NCI-H524 (cell line): Measurements from ENCODE around the gene PCNX1.
"Not testable (repeated sequence)": the region's sequence is repeated elsewhere in the genome, so short reads cannot be mapped to it uniquely, and the experiment has no call there.

Source experiments
- DNase-seq, 2 experiments: peaks; one replicate each; lab custom pipeline; 2025; lab: John Stamatoyannopoulos, UW

PCNX1 gene

DNA sequence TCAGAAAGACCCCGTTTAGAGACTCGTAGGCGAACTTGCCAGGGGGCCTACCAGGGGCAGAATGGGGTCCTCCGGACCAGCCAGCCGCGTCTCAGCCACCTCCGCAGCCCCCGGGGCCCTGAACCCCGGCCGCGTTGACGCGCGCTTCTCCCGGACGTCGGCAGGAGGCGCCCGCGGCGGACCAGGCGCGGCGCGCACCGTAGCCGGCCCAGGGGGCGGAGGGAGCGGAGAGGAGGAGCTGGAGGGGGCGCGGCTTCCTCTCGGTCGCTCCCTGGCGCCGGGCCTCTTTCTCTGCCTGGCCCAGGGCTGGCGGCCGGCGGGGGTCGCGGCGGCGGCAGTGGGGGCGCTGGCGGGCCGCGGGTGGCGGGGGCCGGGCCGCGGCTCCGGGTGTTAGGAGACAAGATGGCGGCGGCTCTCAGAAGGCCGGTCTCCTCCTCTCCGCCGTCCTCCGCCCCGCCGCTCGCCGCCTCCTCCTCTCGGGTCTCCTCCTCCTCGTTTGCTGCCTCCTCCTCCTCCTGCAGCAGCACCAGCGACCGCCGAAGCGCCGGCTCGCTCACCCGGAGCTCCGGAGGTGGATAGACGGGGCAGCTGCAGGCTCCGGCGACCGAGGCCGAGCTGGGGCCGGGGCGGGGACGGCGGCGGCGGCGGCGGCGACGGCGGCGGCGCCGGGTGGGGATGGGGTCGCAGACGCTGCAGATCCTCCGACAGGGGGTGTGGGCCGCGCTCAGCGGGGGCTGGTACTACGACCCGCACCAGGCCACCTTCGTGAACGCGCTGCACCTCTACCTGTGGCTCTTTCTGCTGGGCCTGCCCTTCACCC is at the start of gene PCNX1:
Gene PCNX1 (plus strand): TSS at position 284 of the 820 bp plus-strand sequence. CDS start 392 bp downstream, at position 676.
- DNase-seq: peak; percentile 76 to 91

DNA sequence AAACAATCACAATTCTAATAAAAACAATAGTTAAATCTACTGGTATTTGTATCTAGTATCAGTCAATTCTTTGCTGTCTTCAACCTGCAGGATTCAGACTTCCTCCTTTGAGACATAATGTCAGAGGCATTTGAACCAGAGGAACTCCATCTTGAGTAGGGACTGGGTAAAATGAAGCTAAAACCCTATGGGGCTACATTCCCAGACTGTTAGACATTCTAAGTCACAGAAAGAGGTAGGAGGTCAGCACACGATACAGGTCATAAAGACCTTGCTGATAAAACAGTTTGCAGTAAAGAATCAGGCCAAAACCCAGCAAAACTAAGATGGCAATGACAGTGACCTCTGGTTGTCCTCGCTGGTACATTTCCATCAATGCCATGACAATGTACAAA is 49.8 kb upstream of the PCNX1 start:
- no peak for DNase-seq

DNA sequence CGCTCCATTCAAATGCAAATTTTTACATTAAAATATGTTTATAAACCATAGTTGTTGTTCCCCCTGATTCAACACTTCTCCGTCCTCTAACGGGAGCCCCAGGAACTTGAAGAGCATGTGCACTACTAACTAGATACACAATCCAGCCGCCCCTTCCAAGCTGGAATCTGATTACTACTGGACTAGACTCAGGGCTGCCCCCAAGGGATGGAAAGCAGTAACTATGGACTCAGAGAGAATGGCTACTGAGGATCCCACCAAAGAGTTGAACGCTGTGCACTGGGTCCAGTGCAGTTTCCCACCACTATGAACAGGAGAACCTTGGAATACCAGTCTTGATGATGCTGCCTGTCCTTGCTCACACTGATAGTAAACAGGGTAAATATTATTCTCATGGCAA is 48.6 kb upstream of the PCNX1 start:
- DNase-seq: peak in 1 of 2 experiments; percentile 16

DNA sequence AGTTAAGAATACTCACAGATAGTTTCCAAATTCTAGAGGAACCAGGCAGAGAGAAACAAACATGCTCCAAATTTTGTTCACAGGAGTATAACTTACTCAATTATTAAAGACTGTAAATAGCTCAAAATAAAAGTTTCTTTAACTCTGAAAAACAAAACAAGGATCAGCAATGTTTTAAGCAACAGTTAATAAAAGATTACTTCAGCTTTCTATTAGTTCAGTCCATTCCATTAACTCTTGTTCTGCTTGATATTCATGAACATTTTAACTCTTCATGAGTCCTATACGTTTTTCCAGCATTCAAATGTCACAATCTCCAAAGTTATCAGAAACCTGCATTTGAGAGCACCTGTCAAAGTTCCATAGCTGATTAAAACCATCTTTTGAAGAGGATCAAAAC is 40.3 kb upstream of the PCNX1 start:
- DNase-seq: not testable (repeated sequence)

DNA sequence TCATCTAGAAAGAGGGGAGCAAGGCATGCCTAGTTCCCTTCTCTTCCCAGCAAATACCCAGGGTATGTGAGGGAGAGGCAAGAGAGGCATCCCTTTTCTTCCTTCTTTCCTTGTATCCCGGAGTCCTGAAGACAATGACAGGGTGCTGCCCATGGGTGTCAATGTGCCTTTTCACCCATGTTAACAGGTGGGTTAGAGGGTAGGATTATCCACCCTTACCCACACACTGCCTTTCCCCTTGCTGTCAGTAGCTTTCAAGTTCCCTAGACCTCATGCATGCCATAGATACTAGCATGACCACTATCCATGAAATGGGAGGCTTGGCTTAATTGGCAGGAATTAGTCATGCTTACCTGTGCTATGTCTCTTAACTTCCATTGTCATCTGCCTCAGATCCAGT is 36.3 kb upstream of the PCNX1 start:
- DNase-seq: no peak

DNA sequence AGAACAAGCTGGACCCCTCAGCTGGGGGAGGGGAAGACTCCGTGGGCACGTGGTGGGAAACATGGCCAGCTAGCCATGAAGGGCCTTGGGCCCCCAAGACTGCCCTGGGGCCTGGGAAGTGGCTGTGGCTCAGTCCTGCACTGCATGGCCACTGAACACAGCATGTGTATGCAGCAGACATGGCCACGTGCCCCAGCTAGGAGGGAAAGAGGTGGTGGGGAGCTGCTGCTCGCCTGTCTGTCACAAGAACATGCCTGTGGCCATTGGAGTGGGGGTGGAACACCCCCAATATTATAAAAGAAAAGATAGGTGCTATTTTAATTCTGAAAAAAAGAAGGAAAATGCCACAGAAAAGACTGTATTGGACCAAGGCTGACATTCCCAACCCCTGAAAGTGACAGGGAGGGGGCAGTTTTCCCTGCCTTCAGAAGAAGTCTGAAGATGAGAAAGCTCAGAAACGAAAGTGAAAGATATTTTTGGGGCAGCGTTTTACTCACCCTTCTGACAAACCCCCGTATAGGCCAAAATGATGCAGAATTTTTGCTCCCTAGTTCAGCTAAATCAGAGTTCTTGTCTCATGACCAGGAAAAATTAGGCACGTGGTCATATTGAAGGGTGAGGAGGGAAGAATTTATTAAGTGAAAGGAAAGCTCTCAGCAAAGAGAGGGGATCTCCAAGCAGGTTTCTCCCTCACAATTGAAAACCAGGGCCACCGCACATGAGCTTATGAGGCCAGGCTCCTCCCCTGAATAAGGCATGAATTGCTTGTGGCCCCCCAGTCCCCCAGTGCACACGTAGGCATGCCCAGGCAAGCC is 35.2 kb upstream of the PCNX1 start:
- DNase-seq: no peak

DNA sequence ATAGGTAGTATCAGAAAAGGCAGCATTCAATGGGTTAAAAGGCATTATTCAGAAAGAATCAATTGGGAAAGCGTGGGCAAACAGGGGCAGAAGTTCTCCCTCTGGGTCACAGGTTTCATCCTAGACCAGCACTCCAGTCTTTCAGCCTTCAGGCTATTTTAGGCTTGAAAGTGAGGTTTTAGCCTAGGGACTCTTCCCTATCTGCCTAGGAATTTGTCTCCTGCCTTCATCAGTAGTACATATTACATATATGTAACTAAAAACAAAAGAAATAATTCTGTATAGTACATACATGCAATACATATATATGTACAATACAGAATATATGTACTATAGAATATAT is 34.6 kb upstream of the PCNX1 start:
- no peak for DNase-seq

DNA sequence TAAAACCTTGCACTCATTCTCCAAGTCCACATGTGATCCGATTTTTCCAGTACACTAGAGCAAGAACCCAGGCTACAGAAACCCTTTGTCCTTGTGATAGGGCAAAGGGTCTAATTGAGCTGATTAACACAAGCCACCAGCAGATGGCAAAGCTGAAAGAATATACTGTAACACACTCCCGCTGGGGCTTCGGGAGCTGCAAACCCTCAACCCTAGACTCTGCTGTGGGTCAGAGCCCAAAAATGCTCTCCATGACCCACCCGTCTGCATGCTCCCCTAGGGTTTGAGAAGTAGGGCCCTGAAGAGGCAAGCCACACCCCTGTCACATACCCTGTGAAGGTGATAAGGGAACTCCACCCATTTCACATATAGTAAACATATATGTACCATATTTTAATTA is 33.6 kb upstream of the PCNX1 start:
- DNase-seq: peak in 1 of 2 experiments; percentile 52

DNA sequence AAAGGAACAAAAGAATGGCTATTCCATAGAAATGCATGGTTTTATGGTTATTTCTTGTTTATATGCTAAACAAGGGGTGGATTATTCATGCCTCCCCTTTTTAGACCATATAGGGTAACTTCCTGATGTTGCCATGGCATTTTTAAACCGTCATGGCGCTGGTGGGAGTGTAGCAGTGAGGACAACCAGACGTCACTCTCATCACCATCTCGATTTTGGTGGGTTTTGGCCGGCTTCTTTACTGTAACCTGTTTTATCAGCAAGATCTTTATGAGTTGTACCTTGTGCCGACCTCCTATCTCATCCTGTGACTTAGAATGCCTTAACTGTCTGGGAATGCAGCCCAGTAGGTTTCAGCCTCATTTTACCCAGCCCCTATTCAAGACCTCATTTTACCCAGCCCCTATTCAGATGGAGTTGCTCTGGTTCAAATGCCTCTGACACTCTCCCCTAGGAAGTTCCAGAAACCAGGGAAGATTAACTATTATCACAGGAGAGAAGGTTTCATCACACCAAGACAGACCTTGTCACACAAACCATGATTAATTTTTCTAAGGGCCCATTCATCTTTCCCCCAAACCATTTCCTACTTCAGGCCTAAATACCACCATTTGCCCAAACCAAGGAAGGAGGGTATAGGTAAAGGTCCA is 31.3 kb upstream of the PCNX1 start:
- DNase-seq: not testable (repeated sequence)

DNA sequence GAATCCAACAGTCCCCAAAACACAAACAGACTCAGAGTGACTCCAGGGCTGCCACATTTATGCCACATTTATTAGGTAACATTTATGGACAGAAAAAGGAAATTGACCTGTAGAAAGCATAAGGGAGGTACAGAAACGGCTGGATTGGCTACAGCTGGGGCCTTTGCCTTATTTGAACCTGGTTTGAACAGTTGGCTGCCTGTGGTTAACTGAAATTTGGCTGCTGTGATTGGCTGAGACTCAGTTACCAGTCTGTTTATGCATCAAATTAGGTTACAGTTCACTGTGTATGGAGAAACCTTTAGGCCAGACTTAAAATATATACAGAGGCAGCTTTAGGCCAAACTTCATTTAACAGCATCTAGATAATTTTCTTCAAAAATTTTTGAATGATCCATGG is 27.8 kb upstream of the PCNX1 start:
- DNase-seq: no peak

DNA sequence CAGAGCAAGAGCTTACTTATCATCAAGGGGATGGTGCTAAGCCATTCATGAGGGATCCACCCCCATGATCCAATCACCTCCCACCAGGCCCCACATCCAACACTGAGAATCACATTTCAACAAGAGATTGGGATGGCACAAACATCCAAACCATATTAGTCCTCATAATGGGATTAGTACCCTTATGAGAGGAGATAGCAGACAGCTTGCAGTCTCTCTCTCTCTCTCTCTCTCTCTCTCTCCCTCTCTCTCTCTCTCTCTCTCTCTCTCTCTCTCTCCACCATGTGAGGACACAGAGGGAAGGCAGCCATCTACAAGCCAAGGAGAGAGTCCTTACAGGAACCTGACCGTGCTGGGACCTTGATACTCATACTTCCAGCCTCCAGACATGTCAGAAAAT is 26.4 kb upstream of the PCNX1 start:
- DNase-seq: peak; percentile 4 to 40

DNA sequence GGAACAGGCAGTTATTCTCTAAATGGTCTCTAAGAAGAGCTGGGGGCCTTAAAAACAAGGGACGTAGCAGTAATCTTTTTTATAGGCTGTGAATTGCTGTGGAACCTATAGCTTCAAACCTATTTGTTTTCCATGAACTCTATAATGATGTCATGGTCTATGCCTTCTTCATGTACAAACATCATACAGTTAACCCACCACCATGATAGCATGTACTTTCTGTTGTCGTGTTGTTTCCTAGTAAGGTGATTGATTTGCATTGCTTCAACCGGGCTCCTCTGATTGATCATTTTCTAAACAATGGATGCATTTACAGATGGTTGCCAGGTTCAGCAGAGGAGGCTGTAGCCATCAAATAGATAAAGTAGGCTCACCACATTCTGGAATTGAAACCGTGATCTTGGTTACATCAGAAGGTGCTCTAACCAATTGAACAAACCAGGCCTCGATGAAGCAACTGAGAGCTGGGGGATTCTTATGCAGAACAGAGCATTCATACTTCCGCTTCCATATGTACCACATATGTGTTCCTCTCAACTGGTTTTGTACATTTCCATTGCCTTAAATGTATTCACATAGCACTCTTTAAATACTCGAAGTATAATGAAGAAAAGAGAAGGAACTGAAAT is 25.6 kb upstream of the PCNX1 start:
- no peak for DNase-seq

DNA sequence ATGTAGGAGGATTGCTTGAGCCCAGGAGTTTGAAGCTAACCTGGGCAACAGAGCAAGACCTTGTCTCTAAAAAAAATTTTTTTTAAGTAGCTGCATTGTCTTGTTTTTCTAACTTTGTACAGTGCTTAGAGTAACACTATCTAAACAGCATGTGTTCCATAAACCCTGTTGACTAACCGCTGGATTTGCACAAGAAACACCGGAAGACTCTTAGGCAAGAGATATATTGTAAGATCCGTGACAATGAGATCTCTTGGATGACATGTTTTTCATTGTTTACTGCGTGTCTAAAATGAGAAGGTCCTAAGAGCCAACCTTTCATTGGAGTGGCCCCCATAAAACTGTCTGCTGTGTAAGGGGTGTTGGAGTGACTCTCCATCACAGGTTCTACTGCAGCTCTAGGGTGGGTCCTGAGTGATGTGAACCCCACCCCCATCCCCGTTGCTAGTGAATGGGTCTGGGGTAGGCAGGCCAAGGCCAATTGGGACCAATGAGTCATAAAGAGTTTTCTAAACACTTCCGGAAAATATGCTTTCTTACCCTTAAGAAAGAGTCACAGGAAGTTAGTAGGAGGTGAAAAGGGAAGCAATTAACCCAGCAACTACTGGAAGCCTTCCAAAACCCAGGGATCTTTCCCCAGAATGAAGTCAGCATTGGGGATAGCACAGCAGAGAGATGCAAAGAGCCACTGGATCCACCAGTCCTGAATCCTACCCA is 24.3 kb upstream of the PCNX1 start:
- DNase-seq: no peak

DNA sequence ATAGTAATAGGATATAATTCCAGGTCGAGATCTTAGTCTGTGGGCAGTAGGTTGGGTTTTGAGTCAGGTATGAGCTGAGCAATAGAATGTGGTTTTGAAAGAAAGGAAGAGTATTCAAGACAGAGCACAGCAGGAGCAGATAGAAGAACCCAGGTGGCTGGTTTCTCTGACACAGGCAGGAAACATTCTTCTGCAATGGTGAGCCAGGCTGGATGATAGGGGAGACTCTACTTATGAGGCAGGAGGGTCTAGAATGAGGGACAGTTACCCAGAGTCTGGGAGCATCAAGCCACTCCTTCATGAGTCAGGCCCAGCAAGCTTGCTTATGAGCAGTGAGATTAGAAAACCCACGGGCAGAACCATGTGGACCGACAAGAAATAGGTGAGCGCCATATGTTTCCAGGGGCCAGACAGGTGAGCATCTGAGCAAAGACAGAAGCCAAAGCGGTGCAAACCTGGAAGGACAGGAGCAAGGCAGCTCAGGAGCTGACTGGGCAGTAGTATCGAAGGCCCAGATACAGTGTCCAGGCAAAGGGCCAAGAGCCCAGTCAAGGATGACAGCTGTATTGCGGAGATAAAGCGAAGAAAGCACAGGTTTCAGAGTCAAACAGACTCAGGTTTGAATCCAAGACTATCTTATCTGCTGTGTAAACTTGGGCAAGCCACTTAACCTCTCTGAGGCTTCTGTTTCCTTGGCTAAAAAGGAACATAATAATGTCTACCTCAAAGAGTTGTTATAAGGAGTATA is 22.5 kb upstream of the PCNX1 start:
- DNase-seq: no peak

DNA sequence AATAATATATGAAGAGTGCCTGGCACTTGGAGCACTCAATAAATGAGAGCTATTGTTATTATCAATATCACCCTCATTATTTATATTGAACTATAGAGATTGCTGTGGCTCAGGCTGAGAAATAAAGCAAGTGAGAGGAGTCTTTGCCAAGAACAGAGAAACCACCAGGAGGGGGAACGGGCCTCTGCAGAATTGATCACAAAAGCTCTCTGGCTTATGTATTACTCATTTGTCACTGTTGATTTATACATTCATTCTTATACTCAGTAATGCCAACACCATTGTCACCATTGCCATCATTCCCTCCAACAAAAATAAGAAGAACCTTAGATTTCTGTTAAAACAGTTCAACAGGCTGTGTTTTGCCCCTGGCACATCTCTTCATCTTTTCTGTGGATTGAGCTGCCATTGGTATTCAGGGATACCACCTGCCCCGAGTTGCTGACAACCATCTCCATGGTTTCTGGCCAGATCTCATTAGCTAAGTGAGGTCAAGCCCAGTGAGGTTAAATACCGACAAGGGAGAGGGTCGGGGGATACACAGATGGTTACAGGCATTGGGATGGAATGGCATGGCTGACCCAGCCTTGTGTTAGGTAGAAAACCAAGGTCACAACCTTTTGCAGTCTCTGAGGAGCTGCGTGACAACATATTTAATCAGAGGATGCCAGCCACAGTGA is 21.8 kb upstream of the PCNX1 start:
- DNase-seq: no peak

DNA sequence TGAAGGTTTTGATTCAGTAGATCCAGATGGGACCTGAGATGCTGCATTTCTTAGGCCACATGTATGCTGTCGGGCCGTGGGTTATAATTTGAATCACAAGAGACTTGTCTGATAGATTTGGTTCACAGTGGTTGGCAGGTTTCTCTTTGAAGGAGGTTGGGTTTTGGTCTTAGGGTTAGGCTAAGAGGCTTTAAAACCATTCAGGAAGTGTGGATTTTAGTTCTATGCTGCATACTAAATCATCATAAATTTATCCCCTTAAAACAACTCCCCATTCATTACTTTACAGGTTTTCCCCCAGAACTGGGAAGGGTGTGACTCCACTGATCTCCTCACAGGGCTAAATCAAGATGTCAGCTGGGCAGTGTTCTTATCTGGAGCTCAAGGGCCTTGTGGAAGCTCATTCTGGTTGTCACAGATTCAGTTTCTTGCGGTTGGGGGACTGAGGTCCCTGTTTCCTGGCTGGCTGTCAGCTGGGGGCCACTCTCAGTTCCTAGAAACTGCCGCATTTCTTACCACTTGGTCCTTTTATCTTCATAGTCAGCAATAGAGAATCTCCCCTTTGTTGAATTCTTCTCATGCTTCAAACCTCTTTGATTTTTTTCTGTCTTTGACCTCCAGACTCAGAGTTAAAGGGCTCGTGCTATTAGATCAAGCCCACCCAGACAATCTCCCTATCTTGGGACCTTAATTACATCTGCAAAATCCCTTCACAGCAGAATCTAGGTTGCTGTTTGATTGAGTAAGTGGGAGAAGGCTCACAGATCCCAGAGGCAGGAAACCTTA is 20.6 kb upstream of the PCNX1 start:
- DNase-seq: no peak

DNA sequence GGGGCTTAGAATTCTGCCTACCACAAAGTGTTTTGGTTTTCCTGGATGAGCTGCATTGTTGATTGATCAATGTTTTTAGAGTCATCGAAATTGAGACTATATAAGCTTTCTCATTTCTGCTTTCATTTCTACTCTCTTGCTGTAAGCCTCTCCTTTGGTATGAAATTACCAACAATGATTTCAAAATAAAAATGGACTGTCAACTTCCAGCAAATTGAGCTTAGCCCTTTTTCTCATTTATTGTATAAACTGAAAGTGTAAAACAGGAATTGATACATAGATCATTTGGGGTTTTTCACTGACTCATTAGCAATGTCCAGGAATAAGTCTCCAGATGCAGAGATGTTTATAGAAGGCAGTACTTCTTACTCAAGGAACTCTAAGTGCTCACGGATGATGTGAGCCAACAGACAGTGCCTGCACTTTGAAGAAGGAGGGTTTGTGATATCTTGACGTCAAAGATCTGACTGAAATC is 20.0 kb upstream of the PCNX1 start:
- no peak for DNase-seq

DNA sequence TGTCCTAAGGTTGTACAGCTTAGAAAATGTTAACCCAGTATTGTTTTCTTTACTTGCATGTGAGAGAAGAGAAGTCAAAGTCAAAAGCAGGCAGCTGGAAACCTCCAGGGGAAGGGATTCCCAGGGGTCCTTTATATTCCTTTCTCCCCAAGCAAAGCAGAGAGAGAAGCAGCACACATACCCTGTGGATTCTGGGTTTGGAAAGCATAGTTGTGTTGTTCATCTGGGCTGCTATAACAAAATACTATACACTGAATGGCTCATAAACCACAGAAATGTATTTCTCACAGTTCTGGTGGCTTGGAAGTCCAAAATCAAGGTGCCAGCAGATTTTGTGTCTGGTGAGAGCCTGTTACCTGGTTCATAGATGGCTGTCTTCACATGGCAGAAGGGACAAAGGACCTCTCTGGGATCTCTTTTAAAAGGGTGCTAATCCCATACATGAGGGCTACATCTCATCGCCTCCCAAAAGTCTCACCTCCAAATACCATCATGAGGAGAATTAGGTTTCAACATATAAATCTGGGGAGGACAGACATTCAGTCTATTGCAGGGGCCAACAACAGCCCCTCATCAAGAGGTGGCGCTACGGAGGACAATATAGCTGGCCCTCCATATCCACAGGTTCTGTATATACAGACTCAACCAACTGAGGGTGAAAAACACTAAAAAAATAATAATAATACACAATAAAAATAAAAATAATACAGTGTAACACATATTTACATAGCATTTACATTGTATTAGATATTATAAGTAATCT is 19.3 kb upstream of the PCNX1 start:
- DNase-seq: no peak
